Stimulated activated CD8-positive, alpha-beta memory T cell treated with anti-CD3 and anti-CD28 coated beads, Interleukin-15, amount 100 ng/mL, for 4 hours (primary cell): ENCODE measurements around the gene EEF1A2.

Source experiments
- DNase-seq, 2 donors: peaks; one replicate each; pipeline ENCODE4 v3.0.0-alpha.2; 2020; ENCODE audit warnings: low read depth in 2 of 2

Gene EEF1A2

DNA sequence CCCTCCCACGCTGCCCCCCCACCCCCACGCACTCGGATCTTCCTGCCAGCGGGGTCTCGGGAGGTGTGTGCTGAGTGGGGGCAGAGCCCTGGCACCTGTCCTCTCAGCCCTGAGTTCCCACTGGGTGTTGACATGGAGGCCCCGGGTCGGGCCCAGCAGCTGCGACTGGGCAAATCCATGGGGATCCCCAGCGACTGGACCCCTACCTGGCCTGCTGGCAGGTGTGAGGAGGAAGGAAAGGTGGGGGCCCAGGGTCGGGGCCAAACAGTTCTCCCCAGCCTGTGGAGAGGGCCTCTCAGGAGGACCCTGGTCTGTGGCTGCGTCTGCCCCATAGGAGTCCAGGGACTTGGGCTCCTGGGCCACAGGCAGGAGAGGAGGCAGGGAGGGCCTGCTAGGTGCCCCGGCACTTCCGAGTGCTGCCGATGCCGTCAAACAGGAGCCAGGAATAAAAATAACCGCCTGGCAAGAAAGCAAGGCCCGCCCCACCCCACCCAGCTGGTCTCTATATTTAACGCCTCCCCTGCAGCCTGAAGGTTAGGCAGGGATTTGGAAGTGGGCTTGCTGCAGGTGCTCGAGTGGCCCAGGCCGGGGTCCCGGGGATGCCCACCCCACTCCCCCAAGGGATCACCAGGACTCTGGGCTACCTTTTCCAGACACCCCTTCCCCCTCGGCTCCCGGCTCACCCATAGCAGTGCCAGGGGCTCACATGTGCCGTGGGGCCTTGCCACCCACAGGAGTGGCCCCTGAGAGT, 1.4 kb upstream of the EEF1A2 start:
- DNase-seq: no peak

DNA sequence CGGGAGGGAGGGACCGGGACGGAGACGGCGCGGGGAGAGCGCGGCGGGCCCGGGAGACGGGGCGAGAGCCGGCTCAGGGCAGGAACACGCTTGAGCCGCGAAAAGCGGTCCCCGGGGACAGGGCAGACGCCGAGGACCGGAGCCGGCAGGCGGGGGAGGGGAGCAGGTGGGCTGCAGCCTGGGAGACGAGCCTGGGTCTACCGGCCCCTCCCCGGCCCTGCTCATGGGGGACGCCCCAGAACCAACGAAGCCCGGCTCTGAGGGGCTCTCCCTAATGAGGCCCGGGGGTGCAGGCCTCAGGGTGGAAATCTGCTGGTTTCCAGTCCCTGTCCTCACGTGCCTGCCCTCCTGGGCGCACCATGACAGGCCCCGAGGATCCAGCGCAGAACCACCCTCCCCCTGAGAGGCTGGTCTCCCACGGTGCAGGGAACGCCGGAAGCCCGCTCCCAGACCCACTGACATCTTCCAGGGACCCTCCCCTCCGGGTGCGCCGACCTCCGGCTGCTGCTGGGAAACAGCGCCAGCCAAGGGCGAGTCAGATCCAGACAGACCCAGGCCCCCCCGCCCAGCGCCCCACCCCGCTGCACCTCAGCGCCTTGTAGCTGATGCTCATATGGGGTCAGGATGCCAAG, 571 bp upstream of the EEF1A2 start:
- no peak for DNase-seq

DNA sequence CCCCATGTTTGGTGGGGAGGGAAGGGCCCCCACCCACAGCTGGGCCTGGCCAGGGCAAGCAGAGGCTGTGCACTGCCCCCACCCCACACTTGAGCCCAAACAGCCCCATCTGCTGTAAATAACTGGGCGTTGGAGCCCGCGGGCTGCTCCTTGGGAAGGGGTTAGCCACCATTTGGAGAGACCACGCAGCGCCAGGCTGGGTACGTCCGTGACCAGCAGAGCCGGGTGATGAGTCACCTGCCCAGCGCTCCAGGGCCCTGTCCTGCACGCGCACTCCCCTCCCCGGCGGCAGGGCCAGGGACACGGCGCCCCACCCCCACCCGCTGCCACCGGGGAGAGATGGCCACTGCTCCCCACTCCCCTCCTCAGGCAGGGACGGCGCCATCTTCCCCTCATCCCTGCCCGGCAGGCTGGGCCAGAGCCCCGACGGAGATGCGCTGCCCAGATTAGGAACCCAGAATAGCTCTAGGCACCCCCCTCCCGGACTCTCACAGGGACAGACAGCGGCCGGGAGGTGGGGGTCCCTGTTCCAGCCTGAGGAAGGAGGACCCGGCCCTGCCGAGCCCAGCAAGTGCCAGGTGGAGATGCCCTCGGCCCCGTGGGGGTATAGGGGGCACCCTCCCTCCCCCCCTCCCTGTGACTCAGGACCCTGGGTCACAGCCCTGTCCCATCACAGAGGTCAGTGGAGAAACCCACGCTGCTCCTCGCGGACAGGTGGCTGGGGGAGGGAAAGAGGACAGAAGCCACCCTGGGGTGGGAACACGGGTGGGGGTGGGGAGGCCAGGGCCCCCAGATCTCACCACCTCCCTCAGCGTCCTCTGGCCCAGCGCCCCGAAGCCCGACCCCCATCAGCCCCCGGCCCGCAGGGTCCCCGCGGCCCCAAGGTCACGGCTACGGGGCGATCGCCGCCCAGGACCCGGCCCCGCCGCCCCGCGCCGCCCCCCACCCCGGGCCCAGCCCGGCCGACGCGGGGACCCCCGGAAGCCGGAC, 642 bp downstream of the EEF1A2 start:
- DNase-seq: no peak

DNA sequence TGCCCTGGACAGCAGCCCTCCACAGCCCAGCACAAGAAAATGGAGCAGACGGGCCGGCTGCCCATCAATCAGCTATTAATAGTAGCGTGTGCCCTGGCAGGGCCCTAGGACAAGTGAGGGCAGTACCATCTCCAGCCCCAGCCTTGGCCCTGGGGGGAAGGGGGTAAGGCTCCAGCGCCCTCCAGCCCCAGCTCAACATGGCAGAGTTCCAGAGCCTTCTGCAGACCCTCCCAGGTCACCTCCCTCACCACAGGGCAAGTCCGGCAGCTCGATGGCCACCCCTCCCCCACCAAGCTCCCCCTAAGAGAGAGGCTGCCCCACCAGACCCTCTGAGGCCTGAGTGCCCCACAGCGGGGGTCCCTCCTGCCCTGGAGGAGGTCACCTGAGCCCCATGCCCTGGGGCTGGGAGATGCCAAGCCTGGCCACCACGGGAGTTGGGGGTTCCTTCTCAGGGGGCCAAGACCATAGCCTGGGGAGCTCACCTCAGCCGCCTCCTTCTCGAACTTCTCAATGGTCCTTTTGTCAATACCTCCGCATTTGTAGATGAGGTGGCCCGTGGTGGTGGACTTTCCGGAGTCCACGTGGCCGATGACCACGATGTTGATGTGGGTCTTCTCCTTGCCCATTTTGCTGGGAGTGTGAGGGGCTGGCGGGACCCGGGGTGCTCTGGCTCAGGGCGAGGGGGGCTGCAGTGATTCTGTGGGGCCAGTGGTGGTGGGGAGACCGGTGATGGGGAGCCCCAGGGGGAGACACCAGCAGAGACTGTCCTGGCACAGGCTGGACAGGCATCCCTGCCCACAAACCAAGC, 1.5 kb downstream of the EEF1A2 start:
- no peak for DNase-seq

DNA sequence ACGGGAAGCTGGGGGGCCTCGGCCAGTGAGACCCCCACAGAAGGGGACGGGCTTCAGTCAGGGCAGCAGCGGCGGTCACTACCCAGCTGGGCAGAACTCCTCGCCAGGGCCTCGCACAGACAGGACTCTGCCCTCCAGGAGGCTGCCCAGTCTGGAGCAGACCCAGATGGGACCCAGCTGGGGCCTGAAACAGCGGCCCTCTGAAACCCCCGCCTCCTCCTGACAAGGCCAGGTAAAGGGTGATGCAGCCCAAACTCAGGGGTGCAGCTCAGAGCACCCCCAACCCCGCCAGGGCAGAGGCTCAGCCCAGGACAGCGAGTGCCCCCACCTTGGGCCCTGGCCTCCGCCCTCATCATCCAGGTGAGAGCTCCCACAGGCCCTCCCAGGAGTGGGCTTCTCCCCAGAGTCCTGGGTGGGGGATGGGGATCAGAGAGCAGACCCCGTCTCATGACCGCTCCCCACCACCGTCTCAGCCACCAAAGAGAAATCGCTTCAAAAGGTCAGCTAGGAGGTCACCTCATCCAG, 2.2 kb downstream of the EEF1A2 start:
- no peak for DNase-seq

DNA sequence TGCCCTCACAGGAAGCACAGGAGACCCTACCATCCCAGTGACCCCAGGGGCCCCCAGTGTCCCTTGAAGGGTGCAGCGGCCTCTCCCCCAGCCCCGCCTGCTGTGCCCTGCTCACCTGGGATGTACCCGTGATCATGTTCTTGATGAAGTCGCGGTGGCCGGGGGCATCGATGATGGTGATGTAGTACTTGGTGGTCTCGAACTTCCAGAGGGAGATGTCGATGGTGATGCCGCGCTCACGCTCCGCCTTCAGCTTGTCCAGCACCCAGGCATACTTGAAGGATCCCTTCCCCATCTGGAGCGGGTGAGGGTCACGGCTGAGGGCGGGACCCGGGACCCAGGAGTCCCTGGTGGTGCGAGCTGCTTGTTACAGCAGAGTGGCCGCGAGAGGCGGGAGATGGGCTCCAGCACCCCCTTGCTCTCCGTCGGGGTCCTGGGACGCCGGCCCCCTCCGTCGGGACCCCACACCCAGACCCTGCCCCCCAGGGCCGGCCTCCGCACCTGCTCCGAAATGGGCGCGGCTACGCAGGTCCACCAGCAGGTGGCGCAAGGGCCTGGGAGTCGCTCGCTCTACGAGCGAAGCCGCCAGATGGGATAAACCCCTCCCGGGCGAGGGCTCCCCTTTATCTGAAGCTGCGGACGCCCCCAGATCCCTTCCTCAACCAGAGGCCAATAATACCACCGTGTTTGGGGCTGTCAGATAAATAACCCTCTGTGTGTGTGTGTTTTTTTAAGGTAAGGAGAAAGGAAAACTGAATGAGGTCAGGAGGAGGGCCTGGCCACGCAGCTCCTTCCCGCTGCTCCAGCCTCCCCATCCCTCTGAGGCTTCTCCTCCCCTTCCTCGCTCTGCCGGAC, 2.9 kb downstream of the EEF1A2 start:
- DNase-seq: peak; percentile 23 to 46

DNA sequence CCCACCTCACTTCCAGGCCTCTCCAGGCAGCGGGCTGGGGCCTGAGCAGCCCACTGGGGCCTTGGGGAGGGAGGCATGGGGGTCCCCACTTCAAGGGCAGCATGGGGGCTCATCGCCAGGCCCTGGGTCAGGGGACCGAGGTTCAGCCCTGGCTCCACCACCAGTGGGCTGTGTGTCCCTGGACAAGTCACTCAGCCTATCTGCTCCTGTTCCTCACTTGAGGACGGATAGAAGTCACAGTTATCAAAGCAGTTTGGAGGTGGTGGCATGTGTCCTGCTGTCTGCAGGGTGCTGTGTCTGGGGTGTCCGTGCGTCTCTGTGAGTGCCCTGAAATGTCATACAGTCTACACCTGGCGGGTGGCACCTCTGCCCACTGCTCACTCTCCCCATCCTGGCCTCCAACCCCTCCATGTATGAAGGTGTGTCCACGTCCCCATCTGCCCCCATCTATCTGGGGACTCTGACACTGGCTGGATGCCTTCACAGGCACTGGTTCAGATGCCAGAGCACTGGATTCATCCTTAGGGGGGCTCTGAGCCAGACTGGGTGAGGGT, 3.6 kb downstream of the EEF1A2 start:
- no peak for DNase-seq

DNA sequence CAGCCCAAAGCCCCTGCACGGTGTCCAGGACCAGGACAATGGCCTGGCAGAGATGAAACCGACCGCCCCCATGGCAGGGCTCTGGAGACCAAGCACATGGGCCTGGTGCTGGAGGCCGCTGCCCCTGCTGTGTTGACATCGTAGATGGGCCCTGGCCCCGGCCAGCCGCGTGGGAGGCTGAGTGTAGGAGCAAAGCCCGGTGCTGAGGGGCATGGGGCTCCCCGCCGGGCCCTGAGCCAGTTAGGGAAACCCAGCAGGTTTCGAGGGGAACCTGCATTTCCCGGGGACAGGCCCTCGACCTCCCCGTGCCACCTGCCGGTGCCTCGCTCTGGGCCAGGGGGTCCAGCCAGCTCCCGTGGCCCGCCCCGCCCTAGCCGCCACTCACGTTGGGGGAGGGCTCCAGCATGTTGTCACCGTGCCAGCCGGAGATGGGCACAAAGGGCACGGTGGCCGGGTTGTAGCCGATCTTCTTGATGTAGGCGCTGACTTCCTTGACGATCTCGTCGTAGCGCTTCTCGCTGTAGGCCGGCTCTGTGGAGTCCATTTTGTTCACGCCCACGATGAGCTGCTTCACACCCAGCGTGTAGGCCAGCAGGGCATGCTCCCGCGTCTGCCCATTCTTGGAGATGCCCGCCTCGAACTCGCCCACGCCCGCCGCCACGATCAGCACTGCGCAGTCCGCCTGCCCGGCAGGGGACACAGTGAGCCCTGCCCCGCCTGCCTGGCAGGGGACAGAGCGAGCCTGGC, 4.3 kb downstream of the EEF1A2 start:
- DNase-seq: no peak

DNA sequence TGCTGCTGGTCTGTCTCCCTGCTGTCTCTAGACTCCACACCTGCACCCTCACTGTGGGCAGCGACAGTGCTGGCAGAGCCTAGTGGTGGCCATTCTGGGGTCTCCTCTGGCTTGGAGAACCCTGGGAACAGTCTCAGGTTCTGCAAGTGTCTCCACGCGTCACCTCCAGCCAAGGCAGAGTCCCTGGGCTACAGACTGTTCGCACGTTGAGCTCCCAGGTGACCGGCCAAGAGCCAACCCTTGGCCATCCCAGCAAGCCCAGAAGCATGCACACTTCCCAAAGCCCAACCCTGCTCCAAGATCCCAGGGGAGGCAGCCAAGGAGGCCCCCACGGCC, 4.8 kb downstream of the EEF1A2 start:
- DNase-seq: no peak

DNA sequence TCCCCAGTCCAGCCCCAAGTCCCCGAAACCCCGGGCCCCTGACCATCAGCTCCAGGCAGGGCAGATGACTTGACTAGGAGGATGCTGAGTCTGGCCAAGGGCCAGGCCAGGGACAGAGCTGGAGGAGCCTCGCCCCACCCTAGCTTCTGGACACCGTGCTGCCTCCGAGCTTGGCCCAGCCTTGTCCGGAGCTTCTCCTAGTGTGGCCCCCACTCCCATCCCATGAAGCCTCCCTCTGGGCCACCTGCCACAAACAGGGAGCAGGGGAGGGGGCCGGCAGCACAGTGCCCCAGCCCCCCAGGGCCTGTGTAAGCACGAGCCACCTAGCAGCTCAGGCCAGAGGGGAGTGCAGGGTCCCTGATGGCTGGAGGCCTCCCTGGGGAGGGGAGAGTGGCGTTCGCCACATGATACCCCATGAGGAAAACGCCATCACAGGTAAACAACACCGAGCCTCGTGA, 5.3 kb downstream of the EEF1A2 start:
- DNase-seq: no peak

DNA sequence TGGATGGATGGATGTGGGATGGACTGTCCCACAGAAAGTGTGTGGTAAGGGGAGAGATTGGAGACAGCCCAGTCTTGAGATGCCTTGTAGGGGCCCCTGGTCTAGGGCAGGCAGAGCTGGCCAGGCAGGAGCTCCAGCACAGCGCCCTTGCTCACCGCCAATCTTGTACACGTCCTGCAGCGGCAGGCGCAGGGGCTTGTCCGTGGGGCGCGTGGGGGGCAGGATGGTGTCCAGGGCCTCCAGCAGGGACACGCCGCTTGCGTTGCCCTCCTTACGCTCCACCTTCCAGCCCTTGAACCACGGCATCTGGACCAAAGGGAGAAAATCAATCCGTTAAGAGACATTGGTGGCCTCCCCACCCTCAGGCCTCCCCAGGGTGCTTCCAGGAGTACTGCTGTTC, 5.9 kb downstream of the EEF1A2 start:
- no peak for DNase-seq

DNA sequence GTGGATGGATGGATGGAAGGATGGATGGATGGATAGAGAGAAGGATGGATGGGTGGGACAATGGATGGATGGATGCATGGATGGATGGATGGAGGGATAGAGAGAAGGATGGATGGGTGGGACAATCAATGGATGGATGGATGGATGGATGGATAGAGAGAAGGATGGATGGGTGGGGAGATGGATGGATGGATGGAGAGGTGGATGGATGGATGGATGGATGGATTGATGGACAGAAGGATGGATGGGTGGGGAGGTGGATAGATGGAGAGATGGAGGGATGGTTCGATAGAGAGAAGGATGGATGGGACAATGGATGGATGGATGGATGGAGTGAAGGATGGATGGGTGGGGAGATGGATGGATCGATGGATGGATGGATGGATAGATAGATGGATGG, 6.4 kb downstream of the EEF1A2 start:
- no peak for DNase-seq

DNA sequence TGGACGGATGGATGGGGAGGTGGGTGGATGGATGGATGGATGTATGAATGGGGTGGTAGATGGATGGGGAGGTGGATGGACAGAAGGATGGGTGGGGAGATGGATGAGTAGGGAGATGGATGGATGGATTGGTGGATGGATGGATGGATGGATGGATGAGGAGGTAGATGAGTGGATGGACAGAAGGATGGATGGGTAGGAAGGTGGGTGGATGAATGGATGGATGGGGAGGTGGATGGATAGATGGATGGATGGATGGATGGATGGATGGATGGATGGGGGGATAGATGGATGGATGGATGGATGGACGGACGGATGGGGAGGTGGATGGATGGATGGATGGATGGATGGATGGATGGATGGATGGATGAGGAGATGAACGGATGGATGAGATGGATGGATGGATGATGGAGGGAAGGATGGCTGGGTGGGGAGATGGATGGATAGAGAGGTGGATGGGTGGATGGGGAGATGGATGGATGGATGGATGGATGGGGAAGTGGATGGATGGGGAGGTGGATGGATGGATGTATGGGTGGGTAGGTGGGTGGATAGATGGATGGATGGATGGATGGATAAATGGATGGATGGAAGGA, 7.2 kb downstream of the EEF1A2 start:
- no peak for DNase-seq

DNA sequence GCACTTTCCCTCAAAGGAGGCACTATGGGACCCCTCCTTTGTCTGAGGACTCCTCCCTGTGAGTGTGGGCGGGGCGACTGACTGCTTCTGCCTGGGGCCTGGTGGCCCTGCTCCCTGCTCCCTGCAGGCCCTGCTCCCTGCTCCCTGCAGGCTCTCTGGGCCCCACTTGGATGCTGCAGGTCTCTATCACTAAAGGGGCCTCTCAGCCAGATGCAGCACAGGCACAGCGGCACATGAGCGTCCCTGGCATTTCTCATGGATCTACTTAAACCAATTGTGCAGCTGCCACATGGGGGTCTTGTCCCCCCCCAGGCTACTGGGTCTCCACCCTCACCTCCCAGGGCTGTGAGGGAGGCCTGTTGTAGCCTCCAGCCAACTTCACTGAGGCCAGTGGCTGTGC, 7.8 kb downstream of the EEF1A2 start:
- DNase-seq: no peak

DNA sequence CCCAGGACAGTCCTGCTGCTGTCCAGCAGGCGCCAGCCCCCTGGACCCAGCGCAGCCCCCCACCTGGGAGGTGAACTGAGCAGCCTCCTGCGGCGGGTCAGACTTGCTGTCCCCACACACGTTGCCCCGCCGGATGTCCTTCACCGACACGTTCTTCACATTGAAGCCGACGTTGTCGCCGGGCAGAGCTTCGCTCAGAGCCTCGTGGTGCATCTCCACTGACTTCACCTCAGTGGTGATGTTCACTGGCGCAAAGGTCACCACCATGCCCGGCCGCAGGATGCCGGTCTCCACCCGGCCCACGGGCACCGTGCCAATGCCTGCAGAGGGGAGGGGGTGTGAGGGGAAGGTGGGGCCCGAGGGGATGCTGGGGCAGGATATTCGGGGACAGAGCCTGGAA, 8.5 kb downstream of the EEF1A2 start:
- no peak for DNase-seq

DNA sequence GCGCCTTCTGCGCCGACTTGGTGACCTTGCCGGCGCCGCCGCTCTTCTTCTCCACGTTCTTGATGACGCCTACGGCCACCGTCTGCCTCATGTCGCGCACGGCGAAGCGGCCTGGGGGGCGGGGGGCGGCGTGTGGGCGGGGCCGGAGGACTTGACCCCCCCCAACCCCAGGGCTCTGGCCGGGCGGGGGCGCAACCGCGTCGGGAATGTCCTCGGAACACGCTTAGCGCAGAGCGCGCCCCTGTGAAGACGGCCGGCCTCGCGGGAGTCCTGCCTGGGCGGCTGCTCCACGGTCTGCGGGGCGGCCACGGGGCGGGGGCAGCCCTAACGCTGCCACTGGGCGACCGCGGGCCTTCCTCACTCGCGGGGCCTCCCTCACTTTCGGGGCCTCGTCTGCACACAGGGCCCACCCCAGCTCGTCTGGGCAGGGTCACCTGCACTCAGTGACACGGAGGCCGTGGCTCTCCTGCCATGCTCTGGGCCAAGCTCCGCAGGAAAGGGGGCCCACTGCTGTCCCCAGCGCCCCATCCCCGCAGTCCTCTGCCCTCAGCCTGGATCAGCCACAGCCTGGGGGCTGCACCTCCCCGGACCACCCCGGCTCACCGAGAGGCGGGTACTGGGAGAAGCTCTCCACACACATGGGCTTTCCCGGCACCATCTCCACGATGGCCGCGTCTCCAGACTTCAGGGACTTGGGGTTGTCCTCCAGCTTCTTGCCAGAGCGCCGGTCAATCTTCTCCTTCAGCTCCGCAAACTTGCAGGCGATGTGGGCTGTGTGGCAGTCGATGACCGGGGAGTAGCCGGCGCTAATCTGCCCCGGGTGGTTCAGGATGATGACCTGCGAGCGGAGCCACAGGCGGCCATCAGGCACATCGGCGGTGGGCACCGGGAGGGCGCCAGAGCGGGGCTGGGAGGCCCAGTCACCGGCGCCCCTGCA, 10.3 kb downstream of the EEF1A2 start:
- DNase-seq: no peak

DNA sequence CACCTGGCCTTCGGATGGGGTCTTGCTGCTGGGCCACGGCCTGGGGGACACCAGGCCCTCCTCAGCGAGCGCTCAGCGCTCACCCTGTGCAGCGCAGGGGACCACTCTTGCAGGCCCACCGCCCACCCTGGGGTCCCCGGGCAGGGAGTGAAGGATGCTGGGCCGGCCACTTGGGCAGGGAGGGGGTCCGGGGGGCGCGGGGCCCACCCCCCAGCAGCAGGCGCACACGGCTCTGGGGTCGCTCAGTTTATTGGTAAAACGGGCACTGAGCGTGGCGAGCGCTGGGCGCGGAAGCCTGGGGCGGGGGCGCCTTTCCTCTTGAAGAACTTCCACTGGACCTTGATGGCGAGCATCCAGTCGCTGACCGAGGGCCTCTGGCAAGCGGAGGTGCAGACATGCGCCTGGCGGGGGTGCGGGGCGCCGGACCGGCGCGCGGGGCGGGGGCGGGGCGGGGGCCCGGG, 11.1 kb downstream of the EEF1A2 start:
- no peak for DNase-seq
